ENCODE results near the gene DDI1. TPM values are rescaled to one million over a fixed set of nuclear protein-coding genes. Genes with fewer than 3 reads are reported as not detected.

DDI1 gene
- total and polyA plus RNA-seq, 3 donors from 2014 or later = 17.8 to 49.4 (median 41.1) TPM

DNA sequence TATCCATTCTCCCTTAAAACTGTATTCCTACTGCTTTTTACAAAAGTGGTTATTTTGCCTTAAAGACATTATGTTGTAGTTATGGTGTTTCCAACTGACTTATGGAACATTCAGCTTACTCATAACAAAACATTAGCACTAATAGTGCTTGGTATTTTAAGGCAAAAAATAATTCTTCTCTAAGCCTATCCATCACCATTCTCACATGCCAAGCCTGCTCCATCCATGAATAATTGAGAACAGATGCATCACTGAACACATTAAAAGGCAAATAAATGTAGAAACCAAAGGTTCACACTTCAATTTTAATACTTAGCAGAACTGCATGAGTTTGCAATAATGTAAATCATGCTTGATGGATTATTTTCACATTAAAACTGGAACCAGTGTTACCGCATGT, 42.3 kb upstream of the DDI1 start:
- no peak for TF ChIP-seq POLR2A (IDR thresholded peaks at IDR 0.05)
- TF ChIP-seq CTCF (IDR thresholded peaks at IDR 0.05) = no peak
- no peaks in the 10 kb centered on the region for H3K9me3 ChIP-seq
- no peaks in the 10 kb centered on the region for H3K4me1 ChIP-seq
- DNase-seq = no peak
- no peaks in the 10 kb centered on the region for H3K27me3 ChIP-seq
- H3K4me3 ChIP-seq = no peak overlapping the region
- no peaks in the 10 kb centered on the region for H3K36me3 ChIP-seq (ENCODE audit: low read depth, missing control alignments)
- 94 to 98% methylated on average over 1 of the region's 1 CpG for WGBS, 2 donors
- intact Hi-C loops (cut with DNase I; ENCODE audit: low total_unique reads) = no loop called here
- no peak overlapping the region for H3K27ac ChIP-seq

- WGBS, 2 donors = 77 to 79% methylated on average over 2 of the region's 2 CpGs
- intact Hi-C loops (cut with DNase I; ENCODE audit: low total_unique reads) = no loop called here
- DNase-seq = no peak
- Histone ChIP-seq H3K4me3 (no peak overlapping the region), H3K9me3 (no peaks in the 10 kb centered on the region), H3K27ac (no peak overlapping the region), H3K27me3 (no peaks in the 10 kb centered on the region), H3K36me3 (ENCODE audit: low read depth, missing control alignments) (no peaks in the 10 kb centered on the region), H3K4me1 (no peaks in the 10 kb centered on the region)
- TF ChIP-seq POLR2A (IDR thresholded peaks at IDR 0.05) (no peak), CTCF (IDR thresholded peaks at IDR 0.05) (no peak)
Measured at GRCh38 chr11:103994518-103994917, 41.9 kb upstream of the DDI1 start.

DNA sequence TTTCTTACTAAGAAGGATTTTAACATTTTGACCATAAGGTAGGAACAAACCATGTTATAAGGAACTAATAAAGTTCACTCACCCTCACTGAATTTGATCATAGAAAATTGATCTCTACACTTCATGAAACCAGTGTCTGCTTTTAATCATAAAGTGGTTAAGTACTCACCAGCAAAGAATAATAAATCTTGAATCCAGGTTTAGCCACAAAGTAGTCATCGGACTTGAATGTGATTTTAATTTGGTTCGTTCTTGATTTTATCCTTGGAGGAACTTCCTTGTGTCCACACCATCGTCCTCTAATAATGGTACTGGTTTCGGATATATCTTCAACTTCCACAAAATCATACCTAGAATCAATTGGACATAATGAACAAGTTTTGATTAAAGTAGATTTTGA, 40.5 kb upstream of the DDI1 start:
- H3K36me3 ChIP-seq (ENCODE audit: low read depth, missing control alignments) = no peaks in the 10 kb centered on the region
- H3K9me3 ChIP-seq = no peaks in the 10 kb centered on the region
- no peaks in the 10 kb centered on the region for H3K27me3 ChIP-seq
- no peak for TF ChIP-seq CTCF (IDR thresholded peaks at IDR 0.05)
- 88 to 92% methylated on average over 4 of the region's 4 CpGs for WGBS, 2 donors
- no peaks in the 10 kb centered on the region for H3K4me1 ChIP-seq
- H3K4me3 ChIP-seq = no peak overlapping the region
- H3K27ac ChIP-seq = no peak overlapping the region
- DNase-seq = no peak
- intact Hi-C loops (cut with DNase I; ENCODE audit: low total_unique reads) = no loop called here

- 90 to 100% methylated on average over 1 of the region's 1 CpG for WGBS, 2 donors
- Histone ChIP-seq H3K27ac (no peak overlapping the region), H3K9me3 (no peaks in the 10 kb centered on the region), H3K27me3 (no peaks in the 10 kb centered on the region), H3K36me3 (ENCODE audit: low read depth, missing control alignments) (no peaks in the 10 kb centered on the region), H3K4me1 (no peaks in the 10 kb centered on the region), H3K4me3 (no peak overlapping the region)
- no peak for DNase-seq
- intact Hi-C loops (cut with DNase I; ENCODE audit: low total_unique reads) = no loop called here
- TF ChIP-seq POLR2A (IDR thresholded peaks at IDR 0.05) = no peak
- TF ChIP-seq CTCF (IDR thresholded peaks at IDR 0.05) = no peak
Measured at GRCh38 chr11:103997082-103997481, 39.4 kb upstream of the DDI1 start.

- TF ChIP-seq POLR2A (IDR thresholded peaks at IDR 0.05) (no peak), CTCF (IDR thresholded peaks at IDR 0.05) (no peak)
- WGBS, 2 donors = 87 to 90% methylated on average over 5 of the region's 5 CpGs
- no peaks in the 10 kb centered on the region for H3K9me3 ChIP-seq
- no peaks in the 10 kb centered on the region for H3K27me3 ChIP-seq
- no peak for DNase-seq
- H3K4me3 ChIP-seq = no peak overlapping the region
- intact Hi-C loops (cut with DNase I; ENCODE audit: low total_unique reads) = no loop called here
- no peak overlapping the region for H3K27ac ChIP-seq
- no peaks in the 10 kb centered on the region for H3K4me1 ChIP-seq
- no peaks in the 10 kb centered on the region for H3K36me3 ChIP-seq (ENCODE audit: low read depth, missing control alignments)
Measured at GRCh38 chr11:103998826-103999508, 37.5 kb upstream of the DDI1 start.

All from testis (tissue), 3 donors.